HCT116 (cell line): ENCODE data around the gene CBFA2T3. TPM values are rescaled to one million over a fixed set of nuclear protein-coding genes. Genes with fewer than 3 reads are reported as not detected.

Source experiments
- ATAC-seq: fragments of 200-7000 bp; cut with Tn5 transposase; 2 replicates; pipeline ENCODE4 v1.9.1; 2020; ENCODE audit warnings: mild to moderate bottlenecking, moderate library complexity
- BruUV-seq: library from RNA; stranded (reverse); fragments of 400-500 nt; replicated peaks from 2 replicates; lab custom pipeline; 2021; lab: Mats Ljungman, UMichigan
- CTCF ChIA-PET: fragments of 300-600 bp; sonication (Branson Sonifier 250); formaldehyde crosslinking; loops from one replicate; lab custom pipeline; 2021; ENCODE audit warnings: antibody characterized with exemption; lab: Charles Lee
- POLR2A ChIA-PET: fragments of 300-600, 350-600 bp; sonication (Branson Sonifier 250); formaldehyde crosslinking; loops from one replicate; lab custom pipeline; 2021; ENCODE audit warnings: antibody characterized with exemption; lab: Charles Lee
- RAD21 ChIA-PET, 2 experiments: fragments of 300-600 bp; sonication (Branson Sonifier 250); formaldehyde crosslinking; loops; one replicate each; lab custom pipeline; 2023; ENCODE audit warnings: low total read pairs in 2 of 2; ENCODE audit not compliant: uncharacterized antibody in 2 of 2, unreplicated experiment in 2 of 2, low non-redundant PET in 1 of 2; lab: Charles Lee
- DNase-seq: peaks from one replicate; pipeline ENCODE4 v3.0.0-alpha.2; 2010; ENCODE audit warnings: low read depth, low spot score
- H2AFZ ChIP-seq: fragments of 200-600 bp; shearing (Covaris generic), sonication (generic); 2 replicates; pipeline ENCODE4 v1.6.1; 2017; ENCODE audit warnings: low read depth, mixed run types, mixed read lengths, antibody characterized with exemption, low read length; ENCODE audit not compliant: poor library complexity, severe bottlenecking
- H3K27ac ChIP-seq: 2 replicates; pipeline ENCODE4 v1.5.1; 2012; ENCODE audit warnings: low read depth, low read length
- H3K27me3 ChIP-seq: fragments of 200-600 bp; sonication (generic); 2 replicates; pipeline ENCODE4 v1.6.1; 2016; ENCODE audit warnings: mixed run types, low read length, mixed read lengths; ENCODE audit not compliant: insufficient read depth
- H3K36me3 ChIP-seq, 2 experiments: fragments of 200-500 bp in 1 of 2; fragments of 200-600 bp in 1 of 2; sonication (Bioruptor generic) in 1 of 2; sonication (generic) in 1 of 2; 2 replicates each; pipeline versions ENCODE4 v1.5.1 to v1.6.1; 2014 to 2016; ENCODE audit warnings: low read length in 2 of 2, inconsistent platforms in 1 of 2, mixed read lengths in 1 of 2, mixed run types in 1 of 2; ENCODE audit not compliant: insufficient read depth in 2 of 2, control insufficient read depth in 1 of 2
- H3K4me1 ChIP-seq, 2 experiments: fragments of 200-600 bp in 1 of 2; sonication (generic) in 1 of 2; 2 replicates each; pipeline versions ENCODE4 v1.5.1 to v1.6.1; 2012 to 2017; ENCODE audit warnings: low read length in 2 of 2, inconsistent platforms in 1 of 2, mild to moderate bottlenecking in 1 of 2, mixed read lengths in 1 of 2, mixed run types in 1 of 2, moderate library complexity in 1 of 2; ENCODE audit not compliant: insufficient read depth in 2 of 2, control insufficient read depth in 1 of 2
- H3K4me2 ChIP-seq: fragments of 200-600 bp; sonication (generic); 2 replicates; pipeline ENCODE4 v1.6.1; 2017; ENCODE audit warnings: mixed run types, low read length, mixed read lengths
- H3K4me3 ChIP-seq, 2 experiments: fragments of 200-600 bp in 1 of 2; sonication (generic) in 1 of 2; replicated peaks in 1 of 2; 2 replicates each; pipeline ENCODE4 v1.5.1; 2011 to 2016; ENCODE audit warnings: low read length in 2 of 2, control low read depth in 1 of 2, low read depth in 1 of 2, mild to moderate bottlenecking in 1 of 2, mixed read lengths in 1 of 2, mixed run types in 1 of 2
- H3K79me2 ChIP-seq: fragments of 200-600 bp; sonication (generic); 2 replicates; pipeline ENCODE4 v1.6.1; 2017; ENCODE audit warnings: mild to moderate bottlenecking, mixed run types, low read length, moderate library complexity, mixed read lengths; ENCODE audit not compliant: insufficient read depth
- H3K9ac ChIP-seq: fragments of 200-600 bp; sonication (generic); 2 replicates; pipeline ENCODE4 v1.6.1; 2016; ENCODE audit warnings: low read length, mixed read lengths
- H3K9me2 ChIP-seq: fragments of 200-600 bp; sonication (generic), shearing (Covaris generic); 2 replicates; pipeline ENCODE4 v1.6.1; 2017; ENCODE audit warnings: mixed run types, mild to moderate bottlenecking, moderate library complexity; ENCODE audit not compliant: insufficient read depth
- H3K9me3 ChIP-seq, 2 experiments: fragments of 200-500 bp in 1 of 2; fragments of 200-600 bp in 1 of 2; sonication (Bioruptor generic) in 1 of 2; sonication (generic) in 1 of 2; 2 replicates each; pipeline ENCODE4 v1.6.1; 2014 to 2017; ENCODE audit warnings: low read length in 2 of 2, mixed read lengths in 2 of 2, inconsistent platforms in 1 of 2, low read depth in 1 of 2, mild to moderate bottlenecking in 1 of 2, mixed run types in 1 of 2, moderate library complexity in 1 of 2; ENCODE audit not compliant: control insufficient read depth in 1 of 2, insufficient read depth in 1 of 2
- H4K20me1 ChIP-seq: fragments of 200-600 bp; sonication (generic), shearing (Covaris generic); 2 replicates; pipeline ENCODE4 v1.6.1; 2017; ENCODE audit warnings: mixed run types, mild to moderate bottlenecking, moderate library complexity; ENCODE audit not compliant: insufficient read depth
- CBX3 ChIP-seq: IDR thresholded peaks from 2 replicates; pipeline ENCODE4 v1.6.1; 2012; ENCODE audit warnings: low read depth
- EGR1 ChIP-seq: IDR thresholded peaks from 2 replicates; pipeline ENCODE4 v1.6.1; 2012; ENCODE audit warnings: low read depth
- ELF1 ChIP-seq: IDR thresholded peaks from 2 replicates; pipeline ENCODE4 v1.6.1; 2012; ENCODE audit warnings: low read depth, borderline replicate concordance
- EZH2 ChIP-seq: fragments of 200-600 bp; sonication (generic); IDR thresholded peaks from 2 replicates; pipeline ENCODE4 v1.6.1; 2017; ENCODE audit warnings: antibody characterized with exemption, mixed run types
- EZH2phosphoT487 ChIP-seq: fragments of 200-600 bp; IDR thresholded peaks from 2 replicates; pipeline ENCODE4 v1.6.1; 2018; ENCODE audit warnings: antibody characterized with exemption, borderline replicate concordance
- JUND ChIP-seq: IDR thresholded peaks from 2 replicates; pipeline ENCODE4 v1.6.1; 2012
- POLR2A ChIP-seq: IDR thresholded peaks from 2 replicates; pipeline ENCODE4 v1.7.0; 2011; ENCODE audit warnings: borderline replicate concordance; ENCODE audit not compliant: insufficient read depth, insufficient read length; ENCODE audit errors: extremely low read depth
- POLR2AphosphoS5 ChIP-seq: IDR thresholded peaks from 2 replicates; pipeline ENCODE4 v1.6.1; 2011; ENCODE audit warnings: mild to moderate bottlenecking, low read depth, low read length, moderate library complexity
- RAD21 ChIP-seq: IDR thresholded peaks from 2 replicates; pipeline ENCODE4 v1.6.1; 2012; ENCODE audit warnings: low read depth, mild to moderate bottlenecking
- SIN3A ChIP-seq: IDR thresholded peaks from 2 replicates; pipeline ENCODE4 v1.6.1; 2012; ENCODE audit warnings: low read depth
- SRF ChIP-seq: IDR thresholded peaks from 2 replicates; pipeline ENCODE4 v1.6.1; 2012; ENCODE audit warnings: low read depth
- TCF7L2 ChIP-seq: IDR thresholded peaks from 2 replicates; pipeline ENCODE4 v1.7.0; 2011; ENCODE audit warnings: borderline replicate concordance, inconsistent platforms; ENCODE audit not compliant: insufficient read depth, insufficient read length; ENCODE audit errors: extremely low read depth
- YY1 ChIP-seq: IDR thresholded peaks from 2 replicates; pipeline ENCODE4 v1.6.1; 2011; ENCODE audit warnings: low read length, low read depth, moderate library complexity, mild to moderate bottlenecking; ENCODE audit not compliant: insufficient replicate concordance; ENCODE audit errors: extremely low read depth
- ZFX ChIP-seq: fragments of 450-650 bp; IDR thresholded peaks from 2 replicates; pipeline ENCODE4 v1.6.1; 2017
- ZNF274 ChIP-seq: fragments of 200-500 bp; sonication (Bioruptor generic); IDR thresholded peaks from 2 replicates; pipeline ENCODE4 v1.6.1; 2014; ENCODE audit warnings: mild to moderate bottlenecking, low read depth, low read length, inconsistent platforms
- intact Hi-C: fragments of 100-400 bp; cut with micrococcal nuclease; formaldehyde crosslinking; loops from 2 replicates; pipeline ENCODE4 v1.10.0; 2022
- total RNA-seq: library from RNA; stranded (reverse); gene quantifications from one replicate; pipeline ENCODE4 v1.2.1, GENCODE V29; 2021; ENCODE audit not compliant: unreplicated experiment
- TF ChIP-seq, protein P1 (sequence below): IDR thresholded peaks from 2 replicates; pipeline ENCODE4 v1.6.1; 2011; ENCODE audit warnings: mild to moderate bottlenecking, low read length, moderate library complexity; ENCODE audit not compliant: insufficient replicate concordance; ENCODE audit errors: extremely low read depth
- TF ChIP-seq, protein P2 (sequence below): IDR thresholded peaks from 2 replicates; pipeline ENCODE4 v1.6.1; 2012
- TF ChIP-seq, protein P3 (sequence below): IDR thresholded peaks from 2 replicates; pipeline ENCODE4 v1.6.1; 2012; ENCODE audit warnings: low read depth
- TF ChIP-seq, protein P4 (sequence below), 3 experiments: fragments of 200-600 bp in 1 of 3; sonication (generic) in 1 of 3; IDR thresholded peaks in 2 of 3; conservative IDR thresholded peaks in 1 of 3; 2 replicates each; pipeline ENCODE4 v1.5.1; 2012 to 2017; ENCODE audit warnings: low read depth in 2 of 3, low read length in 2 of 3, antibody characterized with exemption in 1 of 3, borderline replicate concordance in 1 of 3, control low read depth in 1 of 3, mild to moderate bottlenecking in 1 of 3, mixed read lengths in 1 of 3, mixed run types in 1 of 3, moderate library complexity in 1 of 3; ENCODE audit not compliant: insufficient read depth in 1 of 3
- TF ChIP-seq, protein P5 (sequence below): IDR thresholded peaks from 2 replicates; pipeline ENCODE4 v1.6.1; 2012

The CBFA2T3 gene
- total RNA-seq, 1 experiment from 2014 or later: 19.1 TPM

DNA sequence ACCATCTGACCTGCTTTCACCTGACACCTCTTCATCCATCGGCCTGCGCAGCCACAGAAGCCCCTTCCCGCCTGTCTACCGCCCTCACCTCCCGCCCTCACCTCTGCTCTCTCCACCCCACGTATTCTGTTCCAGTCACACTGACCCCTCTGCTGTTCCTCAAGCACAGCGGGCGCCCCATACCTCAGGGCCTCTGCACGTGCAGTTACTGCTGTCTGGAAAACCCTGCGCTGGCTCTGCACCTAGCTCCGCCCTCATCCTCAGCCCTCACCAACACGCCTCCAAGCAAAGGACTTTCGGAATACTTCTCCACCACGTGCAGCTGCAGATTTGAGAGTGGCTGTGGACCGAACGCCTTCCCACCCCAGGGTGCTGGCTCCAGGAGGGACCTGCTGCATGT is 85.9 kb downstream of the CBFA2T3 start:
- Histone ChIP-seq H3K9ac (no peak overlapping the region), H3K79me2 (no peaks in the 10 kb centered on the region), H3K27ac (no peak overlapping the region), H3K36me3 (no peaks in the 10 kb centered on the region; a peak in 1 of 4 replicates), H3K9me2 (no peaks in the 10 kb centered on the region), H4K20me1 (no peaks in the 10 kb centered on the region), H3K4me1 (peaks cover 0 to 11% of the 10 kb centered on the region in 2 experiments; a peak in 2 of 4 replicates), H3K9me3 (no peaks in the 10 kb centered on the region), H3K4me2 (no peak overlapping the region), H3K27me3 (no peaks in the 10 kb centered on the region), H2AFZ (no peak overlapping the region), H3K4me3 (no peak overlapping the region)
- ATAC-seq: no peak
- intact Hi-C loops: no loop called here
- ChIA-PET RAD21 (interaction anchor here in 1 of 2 experiments (0.6 kb wide), 1 partner anchor 50 kb away, joined by 5 read pairs; no protein-coding TSS in a partner anchor), CTCF (no interaction called here), POLR2A (no interaction called here)
- no TSS peak for BruUV-seq
- DNase-seq: no peak
- TF ChIP-seq RAD21 (no peak), EZH2 (no peak), EGR1 (no peak), JUND (no peak), TCF7L2 (no peak), SIN3A (no peak), EZH2phosphoT487 (no peak), YY1 (no peak), ZFX (no peak), SRF (no peak), ELF1 (no peak), POLR2AphosphoS5 (no peak), ZNF274 (no peak), CBX3 (no peak), POLR2A (no peak)
- TF ChIP-seq, protein P1, sequence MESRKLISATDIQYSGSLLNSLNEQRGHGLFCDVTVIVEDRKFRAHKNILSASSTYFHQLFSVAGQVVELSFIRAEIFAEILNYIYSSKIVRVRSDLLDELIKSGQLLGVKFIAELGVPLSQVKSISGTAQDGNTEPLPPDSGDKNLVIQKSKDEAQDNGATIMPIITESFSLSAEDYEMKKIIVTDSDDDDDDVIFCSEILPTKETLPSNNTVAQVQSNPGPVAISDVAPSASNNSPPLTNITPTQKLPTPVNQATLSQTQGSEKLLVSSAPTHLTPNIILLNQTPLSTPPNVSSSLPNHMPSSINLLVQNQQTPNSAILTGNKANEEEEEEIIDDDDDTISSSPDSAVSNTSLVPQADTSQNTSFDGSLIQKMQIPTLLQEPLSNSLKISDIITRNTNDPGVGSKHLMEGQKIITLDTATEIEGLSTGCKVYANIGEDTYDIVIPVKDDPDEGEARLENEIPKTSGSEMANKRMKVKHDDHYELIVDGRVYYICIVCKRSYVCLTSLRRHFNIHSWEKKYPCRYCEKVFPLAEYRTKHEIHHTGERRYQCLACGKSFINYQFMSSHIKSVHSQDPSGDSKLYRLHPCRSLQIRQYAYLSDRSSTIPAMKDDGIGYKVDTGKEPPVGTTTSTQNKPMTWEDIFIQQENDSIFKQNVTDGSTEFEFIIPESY: no peak
- TF ChIP-seq, protein P2, sequence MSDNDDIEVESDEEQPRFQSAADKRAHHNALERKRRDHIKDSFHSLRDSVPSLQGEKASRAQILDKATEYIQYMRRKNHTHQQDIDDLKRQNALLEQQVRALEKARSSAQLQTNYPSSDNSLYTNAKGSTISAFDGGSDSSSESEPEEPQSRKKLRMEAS: no peak
- TF ChIP-seq, protein P3, sequence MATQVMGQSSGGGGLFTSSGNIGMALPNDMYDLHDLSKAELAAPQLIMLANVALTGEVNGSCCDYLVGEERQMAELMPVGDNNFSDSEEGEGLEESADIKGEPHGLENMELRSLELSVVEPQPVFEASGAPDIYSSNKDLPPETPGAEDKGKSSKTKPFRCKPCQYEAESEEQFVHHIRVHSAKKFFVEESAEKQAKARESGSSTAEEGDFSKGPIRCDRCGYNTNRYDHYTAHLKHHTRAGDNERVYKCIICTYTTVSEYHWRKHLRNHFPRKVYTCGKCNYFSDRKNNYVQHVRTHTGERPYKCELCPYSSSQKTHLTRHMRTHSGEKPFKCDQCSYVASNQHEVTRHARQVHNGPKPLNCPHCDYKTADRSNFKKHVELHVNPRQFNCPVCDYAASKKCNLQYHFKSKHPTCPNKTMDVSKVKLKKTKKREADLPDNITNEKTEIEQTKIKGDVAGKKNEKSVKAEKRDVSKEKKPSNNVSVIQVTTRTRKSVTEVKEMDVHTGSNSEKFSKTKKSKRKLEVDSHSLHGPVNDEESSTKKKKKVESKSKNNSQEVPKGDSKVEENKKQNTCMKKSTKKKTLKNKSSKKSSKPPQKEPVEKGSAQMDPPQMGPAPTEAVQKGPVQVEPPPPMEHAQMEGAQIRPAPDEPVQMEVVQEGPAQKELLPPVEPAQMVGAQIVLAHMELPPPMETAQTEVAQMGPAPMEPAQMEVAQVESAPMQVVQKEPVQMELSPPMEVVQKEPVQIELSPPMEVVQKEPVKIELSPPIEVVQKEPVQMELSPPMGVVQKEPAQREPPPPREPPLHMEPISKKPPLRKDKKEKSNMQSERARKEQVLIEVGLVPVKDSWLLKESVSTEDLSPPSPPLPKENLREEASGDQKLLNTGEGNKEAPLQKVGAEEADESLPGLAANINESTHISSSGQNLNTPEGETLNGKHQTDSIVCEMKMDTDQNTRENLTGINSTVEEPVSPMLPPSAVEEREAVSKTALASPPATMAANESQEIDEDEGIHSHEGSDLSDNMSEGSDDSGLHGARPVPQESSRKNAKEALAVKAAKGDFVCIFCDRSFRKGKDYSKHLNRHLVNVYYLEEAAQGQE: no peak
- TF ChIP-seq, protein P4, sequence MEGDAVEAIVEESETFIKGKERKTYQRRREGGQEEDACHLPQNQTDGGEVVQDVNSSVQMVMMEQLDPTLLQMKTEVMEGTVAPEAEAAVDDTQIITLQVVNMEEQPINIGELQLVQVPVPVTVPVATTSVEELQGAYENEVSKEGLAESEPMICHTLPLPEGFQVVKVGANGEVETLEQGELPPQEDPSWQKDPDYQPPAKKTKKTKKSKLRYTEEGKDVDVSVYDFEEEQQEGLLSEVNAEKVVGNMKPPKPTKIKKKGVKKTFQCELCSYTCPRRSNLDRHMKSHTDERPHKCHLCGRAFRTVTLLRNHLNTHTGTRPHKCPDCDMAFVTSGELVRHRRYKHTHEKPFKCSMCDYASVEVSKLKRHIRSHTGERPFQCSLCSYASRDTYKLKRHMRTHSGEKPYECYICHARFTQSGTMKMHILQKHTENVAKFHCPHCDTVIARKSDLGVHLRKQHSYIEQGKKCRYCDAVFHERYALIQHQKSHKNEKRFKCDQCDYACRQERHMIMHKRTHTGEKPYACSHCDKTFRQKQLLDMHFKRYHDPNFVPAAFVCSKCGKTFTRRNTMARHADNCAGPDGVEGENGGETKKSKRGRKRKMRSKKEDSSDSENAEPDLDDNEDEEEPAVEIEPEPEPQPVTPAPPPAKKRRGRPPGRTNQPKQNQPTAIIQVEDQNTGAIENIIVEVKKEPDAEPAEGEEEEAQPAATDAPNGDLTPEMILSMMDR (IDR thresholded peaks at IDR 0.05 in 2 of 3, conservative IDR thresholded peaks at IDR 0.05 in 1 of 3; ENCODE audit: borderline replicate concordance in 1 of 3, insufficient read depth in 1 of 3, low read depth in 2 of 3, low read length in 2 of 3): no peak
- TF ChIP-seq, protein P5, sequence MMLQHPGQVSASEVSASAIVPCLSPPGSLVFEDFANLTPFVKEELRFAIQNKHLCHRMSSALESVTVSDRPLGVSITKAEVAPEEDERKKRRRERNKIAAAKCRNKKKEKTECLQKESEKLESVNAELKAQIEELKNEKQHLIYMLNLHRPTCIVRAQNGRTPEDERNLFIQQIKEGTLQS: no peak
